Astrocyte of the spinal cord (primary cell): ENCODE data around the gene PRR30.

ENCODE experiments used
- DNase-seq: peaks from one replicate; pipeline ENCODE4 v3.0.0; 2011; ENCODE audit warnings: low read depth, low spot score
- H3K4me3 ChIP-seq: 2 replicates; pipeline ENCODE4 v1.5.1; 2011; ENCODE audit warnings: low read depth, mild to moderate bottlenecking, low read length, moderate library complexity
- in situ Hi-C: cut with HindIII; loops from 2 replicates; pipeline ENCODE4 v1.10.0; 2017; ENCODE audit warnings: low sequenced_read_pairs
- TF ChIP-seq, protein P1 (sequence below): IDR thresholded peaks from 2 replicates; pipeline ENCODE4 v1.5.1; 2012; ENCODE audit warnings: low read depth, mild to moderate bottlenecking, low read length, inconsistent platforms

PRR30 gene

DNA sequence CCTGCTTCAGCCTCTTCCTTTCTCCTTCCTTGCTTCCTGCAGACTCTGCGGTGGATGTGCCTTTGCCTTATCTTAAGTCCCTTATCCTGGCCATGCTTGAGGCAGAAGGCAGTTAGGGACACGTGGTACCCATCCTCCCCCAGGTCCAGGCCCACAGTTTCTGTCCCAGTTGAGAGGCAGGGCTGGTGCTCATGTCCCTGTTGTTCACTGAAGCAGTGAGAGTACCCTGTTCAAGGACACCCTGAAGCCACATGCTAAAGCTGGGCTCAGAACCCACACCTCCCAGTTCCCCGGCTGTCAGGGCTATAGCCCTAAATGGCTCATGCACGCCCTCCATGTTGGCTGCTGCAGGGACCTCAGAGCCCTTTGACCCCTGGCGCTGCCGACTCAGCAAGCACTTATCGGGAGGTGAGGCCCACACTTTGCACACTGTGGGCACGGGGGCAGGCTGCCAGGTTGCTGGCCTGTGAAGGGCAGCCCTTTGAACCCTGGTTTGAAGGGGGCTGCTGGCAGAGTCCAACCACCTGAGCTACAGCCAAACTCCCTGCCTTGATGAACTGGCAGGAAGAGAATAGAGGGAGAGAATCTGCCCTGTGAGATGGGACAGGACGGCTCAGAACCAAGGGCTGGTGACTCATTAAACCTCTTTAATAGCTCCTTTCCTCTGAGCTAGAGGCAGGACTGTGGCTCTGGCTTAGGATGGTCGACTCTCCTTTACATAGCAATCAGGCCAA lies 46.3 kb downstream of the PRR30 start:
- no peak for DNase-seq
- in situ Hi-C loops = no loop called here
- TF ChIP-seq, protein P1, sequence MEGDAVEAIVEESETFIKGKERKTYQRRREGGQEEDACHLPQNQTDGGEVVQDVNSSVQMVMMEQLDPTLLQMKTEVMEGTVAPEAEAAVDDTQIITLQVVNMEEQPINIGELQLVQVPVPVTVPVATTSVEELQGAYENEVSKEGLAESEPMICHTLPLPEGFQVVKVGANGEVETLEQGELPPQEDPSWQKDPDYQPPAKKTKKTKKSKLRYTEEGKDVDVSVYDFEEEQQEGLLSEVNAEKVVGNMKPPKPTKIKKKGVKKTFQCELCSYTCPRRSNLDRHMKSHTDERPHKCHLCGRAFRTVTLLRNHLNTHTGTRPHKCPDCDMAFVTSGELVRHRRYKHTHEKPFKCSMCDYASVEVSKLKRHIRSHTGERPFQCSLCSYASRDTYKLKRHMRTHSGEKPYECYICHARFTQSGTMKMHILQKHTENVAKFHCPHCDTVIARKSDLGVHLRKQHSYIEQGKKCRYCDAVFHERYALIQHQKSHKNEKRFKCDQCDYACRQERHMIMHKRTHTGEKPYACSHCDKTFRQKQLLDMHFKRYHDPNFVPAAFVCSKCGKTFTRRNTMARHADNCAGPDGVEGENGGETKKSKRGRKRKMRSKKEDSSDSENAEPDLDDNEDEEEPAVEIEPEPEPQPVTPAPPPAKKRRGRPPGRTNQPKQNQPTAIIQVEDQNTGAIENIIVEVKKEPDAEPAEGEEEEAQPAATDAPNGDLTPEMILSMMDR = no peak
- no peak overlapping the region for H3K4me3 ChIP-seq

DNA sequence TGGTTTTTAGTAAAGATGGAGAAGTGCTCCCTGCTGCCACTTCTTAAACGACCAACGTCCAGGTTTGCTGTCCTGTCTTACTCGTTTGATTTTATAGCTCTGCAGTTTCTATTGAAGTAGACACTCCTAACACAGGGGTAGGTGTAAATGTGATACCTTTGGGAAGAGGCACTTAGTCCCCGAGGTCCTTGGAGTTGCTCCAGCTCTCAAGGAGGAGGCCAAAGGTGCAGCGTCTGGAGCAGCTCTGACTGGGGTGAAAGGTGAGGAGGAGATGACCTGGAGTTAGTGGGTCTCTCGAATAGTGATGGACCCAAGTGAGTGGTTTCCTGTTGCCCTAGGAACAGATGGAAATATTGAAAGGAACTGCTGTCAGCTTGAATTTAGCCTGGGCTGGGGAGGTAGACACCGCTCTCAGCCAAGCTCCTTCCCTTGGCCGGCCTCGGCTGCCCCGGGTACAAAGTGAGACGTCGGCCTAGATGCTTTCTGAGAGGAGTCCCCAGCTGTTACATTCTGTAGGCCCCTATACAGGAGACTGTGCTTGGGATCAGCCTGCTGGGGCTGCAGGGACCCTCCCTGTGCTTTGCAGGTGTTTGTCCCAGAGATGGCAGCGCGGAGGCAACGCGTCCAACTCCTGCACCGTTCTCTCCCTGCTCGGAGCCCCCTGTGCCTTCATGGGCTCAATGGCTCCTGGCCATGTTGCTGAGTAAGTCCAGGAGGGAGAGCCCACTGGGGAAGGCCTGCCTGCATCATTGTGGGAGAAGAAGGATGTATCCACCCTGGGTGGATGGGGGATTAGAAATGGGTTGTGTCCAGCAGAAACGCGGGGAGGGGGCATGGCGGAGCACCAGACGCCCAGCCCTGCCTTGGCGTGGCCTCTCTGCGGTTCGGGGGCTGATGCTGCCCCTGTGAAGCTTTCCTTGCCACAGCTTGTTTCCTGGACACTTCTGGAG lies 47.2 kb downstream of the PRR30 start:
- DNase-seq = no peak
- TF ChIP-seq, protein P1 = no peak
- H3K4me3 ChIP-seq = no peak overlapping the region
- in situ Hi-C loops = no loop called here

DNA sequence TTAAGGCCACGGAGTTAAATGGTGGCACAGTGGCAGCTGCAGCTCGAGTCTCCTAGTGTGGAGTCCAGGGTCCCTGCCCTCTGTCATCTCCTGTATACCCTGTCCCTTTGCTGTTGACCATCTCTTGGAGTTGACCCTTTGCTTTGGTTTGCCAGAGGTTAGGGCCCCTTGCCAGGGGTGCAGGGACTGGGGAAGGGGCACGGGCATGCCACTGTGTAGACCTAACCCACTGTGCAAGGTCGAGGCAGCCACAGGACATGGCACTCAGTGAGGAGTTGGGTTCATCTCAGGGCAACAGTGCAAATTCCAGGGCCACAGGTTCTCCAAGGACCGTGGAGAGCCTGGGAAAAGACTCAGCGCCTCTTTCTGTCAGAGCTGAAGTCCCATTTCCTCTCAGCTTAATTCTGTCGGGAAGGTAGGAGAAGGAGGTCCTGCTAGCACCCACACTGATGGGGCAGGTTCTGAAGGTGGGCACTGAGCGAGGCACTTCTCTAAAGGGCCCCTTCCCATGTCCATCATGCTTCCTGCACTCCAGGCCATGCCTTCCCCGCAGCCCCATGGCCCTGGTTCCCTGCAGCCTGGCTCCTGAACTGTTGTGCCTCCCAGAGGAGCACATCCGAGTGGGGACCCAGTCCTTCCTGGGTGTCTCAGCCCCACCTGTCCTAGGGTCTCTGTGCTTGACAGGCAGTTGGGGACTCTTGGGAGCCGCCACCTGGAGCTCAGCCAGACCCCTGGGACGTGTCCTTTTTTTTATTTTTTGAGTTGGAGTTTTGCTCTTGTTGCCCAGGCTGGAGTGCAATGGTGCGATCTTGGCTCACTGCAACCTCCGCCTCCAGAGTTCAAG lies 49.9 kb downstream of the PRR30 start:
- no peak overlapping the region for H3K4me3 ChIP-seq
- DNase-seq = no peak
- TF ChIP-seq, protein P1 = no peak
- in situ Hi-C loops = no loop called here

DNA sequence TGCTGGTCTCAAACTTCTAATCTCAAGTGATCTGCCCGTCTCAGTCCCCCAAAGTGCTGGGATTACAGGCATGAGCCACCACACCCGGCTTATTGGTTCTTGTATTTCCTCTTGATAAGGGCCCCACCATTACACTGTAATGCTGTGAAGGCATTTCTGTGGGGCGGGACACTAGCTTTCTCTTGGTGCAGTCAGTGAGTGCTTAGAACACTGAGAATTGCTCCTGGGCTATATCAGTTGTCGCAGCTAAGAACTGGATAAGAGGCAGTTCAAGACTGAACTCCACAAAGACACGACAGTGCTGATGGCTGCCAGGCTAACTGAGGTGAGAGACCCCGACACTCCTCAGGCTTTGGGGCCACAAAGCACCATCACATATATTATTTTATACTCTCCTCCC lies 50.6 kb downstream of the PRR30 start:
- in situ Hi-C loops = no loop called here
- H3K4me3 ChIP-seq = no peak overlapping the region
- no peak for DNase-seq
- TF ChIP-seq, protein P1 = no peak

DNA sequence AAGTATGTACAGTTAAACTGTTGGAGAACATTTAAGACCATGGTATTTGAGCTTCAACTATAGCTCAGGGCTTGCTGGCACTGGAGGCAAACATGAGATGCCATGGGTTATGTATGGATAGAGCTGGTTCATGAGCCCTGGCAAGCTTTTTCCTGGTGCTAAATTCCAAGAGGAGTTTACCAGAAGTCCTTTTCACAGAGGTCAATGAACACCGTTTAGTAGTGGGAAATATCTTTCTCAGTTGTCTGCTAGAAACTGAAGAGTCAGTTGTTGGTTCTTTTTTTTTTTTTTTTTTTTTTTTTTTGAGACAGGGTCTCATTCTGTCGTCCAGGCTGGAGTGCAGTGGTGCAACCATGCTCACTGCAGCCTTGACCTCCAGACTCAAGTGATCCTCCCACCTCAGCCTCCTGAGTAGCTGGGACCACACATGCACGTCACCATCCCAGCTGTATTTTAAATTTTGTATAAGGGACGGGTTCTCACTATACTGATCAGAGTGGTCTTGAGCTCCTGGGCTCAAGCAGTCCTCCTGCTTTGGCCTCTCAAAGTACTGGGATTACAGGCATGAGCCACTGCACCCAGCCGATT lies 51.3 kb downstream of the PRR30 start:
- in situ Hi-C loops = no loop called here
- DNase-seq = no peak
- H3K4me3 ChIP-seq = no peak overlapping the region
- TF ChIP-seq, protein P1 = no peak
